Ovary (tissue), 3 donors: ENCODE measurements around the gene DENND5A.

Experiments used
- EP300 ChIP-seq: sonication (generic); formaldehyde crosslinking; IDR thresholded peaks from one replicate; pipeline ENCODE4 v1.6.1; 2017; ENCODE audit warnings: antibody characterized with exemption
- POLR2A ChIP-seq: fragments of 450-650 bp; IDR thresholded peaks from one replicate; pipeline ENCODE4 v1.6.1; 2017; ENCODE audit warnings: antibody characterized with exemption, mild to moderate bottlenecking, moderate library complexity
- TF ChIP-seq, protein P1 (sequence below), 3 donors: fragments of 450-650 bp in 2 of 3; fragments of 200-600 bp in 1 of 3; IDR thresholded peaks; one replicate each; pipeline versions ENCODE4 v1.5.1 to v1.8.0; 2016 to 2022; ENCODE audit warnings: antibody characterized with exemption in 3 of 3, mild to moderate bottlenecking in 1 of 3
- donor health status: DM: no; HTN: no; CAD: no.

DNA sequence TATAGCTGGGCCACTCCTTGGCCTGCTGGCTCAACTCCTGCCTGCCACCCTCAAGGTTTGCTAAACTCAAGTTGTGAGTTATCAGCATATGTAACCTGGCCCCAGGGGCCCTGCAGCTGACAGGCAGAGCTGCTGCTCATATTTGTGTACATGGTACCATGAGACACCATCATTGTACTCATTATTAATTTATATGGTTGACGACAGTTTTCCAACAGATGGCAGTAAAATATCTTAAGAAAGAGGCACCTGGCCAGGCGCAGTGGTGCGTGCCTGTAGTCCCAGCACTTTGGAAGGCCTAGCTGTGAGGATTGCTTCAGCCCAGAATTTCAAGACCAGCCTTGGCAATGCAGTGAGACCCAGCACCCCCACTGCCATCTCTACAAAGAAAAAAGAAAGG, 11.4 kb upstream of the DENND5A start:
- TF ChIP-seq, protein P1, sequence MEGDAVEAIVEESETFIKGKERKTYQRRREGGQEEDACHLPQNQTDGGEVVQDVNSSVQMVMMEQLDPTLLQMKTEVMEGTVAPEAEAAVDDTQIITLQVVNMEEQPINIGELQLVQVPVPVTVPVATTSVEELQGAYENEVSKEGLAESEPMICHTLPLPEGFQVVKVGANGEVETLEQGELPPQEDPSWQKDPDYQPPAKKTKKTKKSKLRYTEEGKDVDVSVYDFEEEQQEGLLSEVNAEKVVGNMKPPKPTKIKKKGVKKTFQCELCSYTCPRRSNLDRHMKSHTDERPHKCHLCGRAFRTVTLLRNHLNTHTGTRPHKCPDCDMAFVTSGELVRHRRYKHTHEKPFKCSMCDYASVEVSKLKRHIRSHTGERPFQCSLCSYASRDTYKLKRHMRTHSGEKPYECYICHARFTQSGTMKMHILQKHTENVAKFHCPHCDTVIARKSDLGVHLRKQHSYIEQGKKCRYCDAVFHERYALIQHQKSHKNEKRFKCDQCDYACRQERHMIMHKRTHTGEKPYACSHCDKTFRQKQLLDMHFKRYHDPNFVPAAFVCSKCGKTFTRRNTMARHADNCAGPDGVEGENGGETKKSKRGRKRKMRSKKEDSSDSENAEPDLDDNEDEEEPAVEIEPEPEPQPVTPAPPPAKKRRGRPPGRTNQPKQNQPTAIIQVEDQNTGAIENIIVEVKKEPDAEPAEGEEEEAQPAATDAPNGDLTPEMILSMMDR (IDR thresholded peaks at IDR 0.05), result no peak
- no peak for TF ChIP-seq EP300
- no peak for TF ChIP-seq POLR2A
